Gastrocnemius medialis (tissue), 4 donors: ENCODE results near the gene TLK2.

Experiments
- POLR2A ChIP-seq, 2 donors: fragments of 450-650 bp; IDR thresholded peaks; one replicate each; pipeline ENCODE4 v1.6.1; 2017; ENCODE audit warnings: antibody characterized with exemption in 2 of 2, mild to moderate bottlenecking in 2 of 2, moderate library complexity in 2 of 2
- TF ChIP-seq, protein P1 (sequence below), 5 experiments: fragments of 450-650 bp in 3 of 5; fragments of 200-600 bp in 2 of 5; sonication (generic) in 2 of 5; IDR thresholded peaks in 4 of 5; conservative IDR thresholded peaks in 1 of 5; 1 replicate in 4 of 5; 2 replicates in 1 of 5; pipeline ENCODE4 v1.5.1; 2016 to 2019; ENCODE audit warnings: antibody characterized with exemption in 5 of 5, mild to moderate bottlenecking in 3 of 5, moderate library complexity in 3 of 5

- TF ChIP-seq, protein P1, sequence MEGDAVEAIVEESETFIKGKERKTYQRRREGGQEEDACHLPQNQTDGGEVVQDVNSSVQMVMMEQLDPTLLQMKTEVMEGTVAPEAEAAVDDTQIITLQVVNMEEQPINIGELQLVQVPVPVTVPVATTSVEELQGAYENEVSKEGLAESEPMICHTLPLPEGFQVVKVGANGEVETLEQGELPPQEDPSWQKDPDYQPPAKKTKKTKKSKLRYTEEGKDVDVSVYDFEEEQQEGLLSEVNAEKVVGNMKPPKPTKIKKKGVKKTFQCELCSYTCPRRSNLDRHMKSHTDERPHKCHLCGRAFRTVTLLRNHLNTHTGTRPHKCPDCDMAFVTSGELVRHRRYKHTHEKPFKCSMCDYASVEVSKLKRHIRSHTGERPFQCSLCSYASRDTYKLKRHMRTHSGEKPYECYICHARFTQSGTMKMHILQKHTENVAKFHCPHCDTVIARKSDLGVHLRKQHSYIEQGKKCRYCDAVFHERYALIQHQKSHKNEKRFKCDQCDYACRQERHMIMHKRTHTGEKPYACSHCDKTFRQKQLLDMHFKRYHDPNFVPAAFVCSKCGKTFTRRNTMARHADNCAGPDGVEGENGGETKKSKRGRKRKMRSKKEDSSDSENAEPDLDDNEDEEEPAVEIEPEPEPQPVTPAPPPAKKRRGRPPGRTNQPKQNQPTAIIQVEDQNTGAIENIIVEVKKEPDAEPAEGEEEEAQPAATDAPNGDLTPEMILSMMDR (IDR thresholded peaks at IDR 0.05 in 4 of 5, conservative IDR thresholded peaks at IDR 0.05 in 1 of 5), result no peak
- no peak for TF ChIP-seq POLR2A (IDR thresholded peaks at IDR 0.05)
Observed at GRCh38 chr17:62643496-62643895, 164.9 kb downstream of the TLK2 start.
